Activated CD8-positive, alpha-beta memory T cell treated with anti-CD3 and anti-CD28 coated beads for 24 hours (primary cell): ENCODE measurements around the gene PTTG1IP.
A peak's percentile ranks its signal among the peaks of the same experiment; 100 is the strongest.

ENCODE experiments used
- DNase-seq: peaks from one replicate; pipeline ENCODE4 v3.0.0-alpha.2; 2020

PTTG1IP gene

GRCh38 chr21:44858291-44858690 lies 15.2 kb downstream of the PTTG1IP start:
- no peak for DNase-seq

DNA sequence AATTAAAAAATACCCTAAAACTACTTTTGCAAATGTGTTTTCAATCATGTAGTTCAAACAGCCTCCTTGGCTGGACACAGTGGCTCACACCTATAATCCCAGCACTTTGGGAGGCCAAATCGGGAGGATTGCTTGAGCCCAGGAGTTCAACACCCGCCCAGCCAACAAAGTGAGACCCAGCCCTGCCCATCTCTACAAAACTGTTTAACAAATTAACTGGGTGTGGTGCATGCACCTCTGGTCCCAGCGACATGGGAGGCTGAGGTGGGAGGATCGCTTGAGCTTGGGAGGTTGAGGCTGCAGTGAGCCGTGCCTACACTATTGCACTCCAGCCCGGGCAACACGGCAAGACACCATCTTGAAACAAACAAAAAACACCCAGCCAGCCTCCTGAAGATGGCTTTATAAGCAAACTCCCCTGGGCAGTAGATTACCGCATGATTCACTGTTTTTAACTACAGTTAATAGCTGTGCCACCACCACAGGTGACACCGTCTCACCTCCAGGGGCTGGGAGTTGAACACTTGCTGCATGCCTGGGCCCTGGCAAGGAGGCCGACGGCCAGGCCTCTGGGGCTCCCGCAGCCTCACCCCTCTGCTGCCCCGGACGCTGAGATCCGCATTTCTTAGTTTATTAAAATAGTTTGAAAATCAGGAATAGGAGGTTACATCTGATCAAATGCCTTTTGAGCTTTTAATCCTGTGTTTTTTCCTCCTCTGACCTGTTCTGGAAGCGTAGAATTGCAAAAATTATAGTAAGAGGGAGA lies 16.2 kb downstream of the PTTG1IP start:
- DNase-seq = no peak

GRCh38 chr21:44856131-44856530 lies 17.4 kb downstream of the PTTG1IP start:
- DNase-seq = no peak

DNA sequence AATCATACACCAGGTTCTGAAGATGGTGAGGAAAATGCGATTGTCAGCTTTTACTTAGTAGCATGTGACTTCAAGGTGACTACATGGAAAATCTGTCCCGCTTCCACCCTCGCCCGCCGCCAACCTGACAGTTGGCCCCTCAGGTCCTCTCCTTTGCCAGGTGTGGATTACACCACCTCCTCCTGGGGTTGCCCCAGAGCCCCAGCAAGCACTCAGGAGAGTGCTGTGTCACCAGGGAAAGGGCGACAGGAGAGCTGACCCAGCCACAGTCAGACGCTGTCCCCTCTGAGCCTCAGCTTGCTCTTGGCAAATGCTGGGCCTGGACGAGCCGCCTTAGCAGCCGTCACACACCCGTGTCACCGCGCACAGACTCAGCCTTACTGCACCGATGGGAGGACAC lies 17.9 kb downstream of the PTTG1IP start:
- no peak for DNase-seq

DNA sequence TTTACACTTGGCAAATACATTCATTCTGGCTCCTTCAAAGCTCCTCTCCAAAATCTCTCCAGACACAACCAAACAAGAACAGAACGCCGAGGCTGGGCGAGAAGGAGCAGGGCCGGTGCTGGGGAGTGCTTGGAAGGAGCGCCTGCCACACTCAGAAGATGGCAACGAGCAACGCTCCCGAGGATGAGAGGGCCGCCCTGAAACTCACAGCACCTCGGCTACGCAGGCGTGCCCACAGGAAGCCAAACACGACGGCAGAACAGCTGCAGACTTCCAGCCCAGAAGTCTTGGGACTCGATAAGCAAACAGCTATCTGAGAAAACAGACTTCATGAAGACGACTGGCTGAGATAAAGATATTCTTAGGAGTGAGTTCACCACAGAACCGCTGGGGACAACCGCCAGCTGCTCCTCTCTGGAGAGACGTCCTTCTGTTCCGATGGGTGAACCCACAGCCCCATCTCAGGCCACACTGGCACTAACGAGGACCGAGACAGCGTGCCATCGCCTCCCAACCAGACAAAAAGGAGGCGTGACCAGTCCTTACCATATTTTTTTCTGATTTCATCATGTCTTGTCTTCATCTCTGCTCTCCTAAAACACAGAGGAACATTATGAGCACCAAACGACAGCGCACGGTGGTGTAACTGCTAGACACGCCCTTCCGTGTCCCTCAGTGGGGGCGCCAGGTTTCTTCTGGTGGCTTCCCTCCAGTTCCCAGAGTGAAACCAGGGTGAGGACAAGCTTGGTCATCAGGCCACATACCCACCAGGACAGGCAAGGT lies 18.6 kb downstream of the PTTG1IP start:
- no peak for DNase-seq

DNA sequence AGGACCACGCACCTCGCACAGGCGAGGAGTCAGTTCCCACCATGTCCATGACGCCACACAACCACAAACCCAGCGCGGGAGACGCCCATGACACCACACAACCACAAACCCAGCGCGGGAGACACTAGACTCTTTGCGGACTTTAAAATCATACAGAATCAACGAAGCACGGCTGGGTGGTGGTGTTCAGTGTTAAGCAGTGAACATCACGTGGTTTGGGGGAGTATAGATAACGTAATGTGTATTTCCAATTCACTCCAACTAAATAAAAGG lies 19.2 kb downstream of the PTTG1IP start:
- DNase-seq = no peak

DNA sequence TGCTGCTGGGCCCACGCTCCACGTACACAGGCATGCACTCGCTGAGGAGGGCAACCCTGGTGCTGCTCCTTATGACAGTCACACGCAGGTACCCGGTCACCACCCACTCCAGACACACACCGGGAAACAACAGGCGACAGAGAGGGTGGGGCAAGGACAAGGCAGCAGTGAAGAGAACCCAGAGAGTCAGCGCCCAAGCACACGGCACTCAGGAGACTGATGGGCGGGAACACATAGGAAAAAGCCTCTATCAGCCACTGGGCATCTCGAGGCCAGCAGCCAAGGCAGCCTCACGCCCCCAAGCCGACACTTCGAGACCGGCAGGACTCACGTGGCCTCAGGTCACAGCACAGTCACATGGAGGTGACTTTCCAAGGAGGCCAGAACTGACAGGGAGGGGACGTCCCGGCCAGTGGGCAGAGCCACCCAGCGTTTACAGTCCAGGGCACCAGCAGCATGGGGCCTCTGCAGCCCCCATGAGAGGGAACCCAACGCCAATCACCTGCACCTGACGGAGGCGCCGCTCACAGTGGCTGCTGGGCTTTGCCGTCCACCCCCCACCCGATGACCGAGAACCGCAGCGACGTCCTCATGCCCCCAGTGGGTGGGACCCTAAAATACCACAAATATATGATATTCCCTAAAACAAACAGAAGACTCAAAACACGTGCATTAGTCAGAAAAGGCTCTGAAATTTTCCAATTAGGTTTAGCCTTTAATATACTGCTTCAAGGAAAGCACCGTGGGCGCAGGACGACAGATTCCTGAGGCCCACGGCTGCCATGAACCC lies 19.7 kb downstream of the PTTG1IP start:
- DNase-seq = no peak

DNA sequence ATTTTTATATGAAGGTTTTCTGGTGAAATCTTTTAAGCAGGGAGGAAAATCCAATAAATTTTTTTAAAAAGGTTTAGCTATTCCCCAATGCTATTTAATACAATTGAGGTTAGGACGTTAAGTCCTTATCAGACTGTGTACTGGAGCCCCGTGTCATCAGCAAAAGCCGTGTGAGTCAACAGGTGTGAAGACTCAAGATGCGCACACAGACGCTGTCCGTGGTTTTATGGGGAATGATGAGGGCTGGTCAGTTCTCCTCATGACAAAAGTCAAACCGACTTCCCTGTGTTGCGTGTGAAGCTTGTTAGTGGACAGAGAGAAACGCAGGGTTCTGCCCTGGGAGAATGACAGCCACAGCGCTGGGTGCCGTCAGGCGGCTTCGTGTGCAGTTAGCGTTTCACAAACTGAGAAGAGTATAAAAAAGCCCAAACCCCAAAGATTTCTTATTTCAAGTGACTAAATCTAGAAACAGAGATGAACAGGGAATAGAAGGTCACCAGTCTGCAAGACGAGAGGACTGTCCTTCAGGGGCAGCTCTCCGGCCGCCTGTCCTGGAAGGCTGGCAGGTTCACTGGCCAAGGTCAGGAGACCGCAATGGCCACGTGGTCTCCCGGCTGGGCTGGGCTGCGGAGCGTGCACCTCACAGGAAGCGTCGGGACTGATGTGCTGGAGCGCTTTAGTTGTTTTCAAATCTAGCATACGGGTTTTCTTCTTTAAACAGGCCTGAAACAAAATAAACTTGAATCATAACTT lies 22.4 kb downstream of the PTTG1IP start:
- DNase-seq = no peak

DNA sequence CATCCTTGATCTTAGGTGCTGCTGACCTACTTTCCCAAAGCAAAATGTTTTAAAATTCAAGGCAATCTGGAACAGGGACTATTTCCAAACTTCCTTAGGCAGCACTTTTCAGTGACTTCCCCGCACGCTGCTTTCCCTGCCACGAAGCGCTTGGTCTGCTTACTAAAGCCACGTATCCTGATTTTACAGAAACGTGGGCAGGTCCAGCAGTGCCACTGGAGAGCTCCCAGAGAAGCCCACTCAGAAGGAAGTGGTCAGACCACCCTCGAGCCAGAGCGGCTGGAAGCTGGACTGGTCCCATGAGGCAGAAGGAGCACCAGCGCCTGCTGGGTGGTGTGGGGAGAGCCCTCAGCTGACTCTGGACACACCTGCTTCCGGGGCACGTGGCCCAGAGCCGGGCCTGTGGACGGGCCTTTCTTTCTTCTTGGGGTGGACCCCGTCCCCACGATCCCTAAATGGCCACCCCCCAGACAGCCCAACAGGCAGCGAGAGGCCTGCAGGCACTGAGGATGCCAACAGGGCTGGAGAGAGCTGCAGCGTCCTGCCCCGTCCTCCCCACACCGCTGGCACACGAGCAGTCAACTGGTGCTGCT lies 23.2 kb downstream of the PTTG1IP start:
- DNase-seq = no peak

DNA sequence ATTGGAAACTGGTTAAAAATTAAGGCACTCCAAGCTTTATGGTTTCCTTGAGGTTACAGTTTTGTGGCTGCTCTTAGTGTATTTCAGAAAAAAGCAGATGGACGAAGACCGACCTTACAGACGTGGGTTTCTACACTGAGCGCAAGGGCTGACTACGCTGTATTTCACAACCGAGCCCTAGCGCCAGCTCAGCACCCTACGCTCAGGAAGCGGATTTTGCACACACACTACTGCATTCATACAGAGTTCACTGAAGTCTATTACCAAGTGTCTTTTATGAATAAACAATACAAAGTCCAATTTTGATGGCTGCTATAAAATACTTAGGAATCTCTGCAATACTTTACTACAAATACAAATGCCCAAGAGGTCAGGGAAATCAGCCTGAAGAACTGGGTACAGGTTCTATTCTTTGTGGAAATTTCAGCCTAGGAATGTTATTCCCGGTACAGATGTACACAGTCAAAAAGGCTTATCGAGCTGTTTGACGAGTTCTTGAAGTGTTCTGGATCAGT lies 23.8 kb downstream of the PTTG1IP start:
- no peak for DNase-seq

DNA sequence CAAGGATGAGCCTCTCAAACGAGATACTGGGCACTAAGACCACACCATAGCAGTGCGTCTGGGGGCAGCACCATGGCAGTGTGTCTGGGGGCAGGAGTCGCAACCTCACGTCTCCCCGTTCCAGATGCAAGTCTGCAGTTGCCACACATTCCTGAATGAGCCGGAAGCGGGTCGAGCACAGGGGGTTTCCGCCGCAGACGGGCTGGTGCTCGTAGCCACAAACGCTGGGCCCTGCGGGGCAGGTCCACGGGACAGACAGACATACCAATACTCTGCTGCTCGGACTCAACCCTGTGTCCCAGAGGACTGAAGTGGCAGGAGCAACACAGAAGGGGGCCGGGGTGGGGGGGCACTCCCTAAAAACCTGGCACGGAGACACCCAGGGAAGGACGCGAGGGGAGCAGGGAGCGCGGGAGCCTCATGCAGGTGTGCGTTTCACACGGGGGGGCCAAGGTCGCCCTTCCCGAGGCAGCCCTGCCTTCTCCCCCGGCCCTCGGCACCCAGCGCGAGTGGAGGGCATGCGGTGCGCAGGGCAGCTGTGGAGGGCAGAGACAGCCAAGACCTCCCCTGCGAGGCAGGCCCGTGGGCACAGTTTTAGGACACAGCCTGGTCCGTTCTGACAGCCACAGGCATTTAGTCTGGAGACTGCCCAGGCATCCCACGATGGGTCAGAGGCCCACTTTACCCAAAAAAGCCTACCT lies 24.5 kb downstream of the PTTG1IP start:
- DNase-seq = no peak

DNA sequence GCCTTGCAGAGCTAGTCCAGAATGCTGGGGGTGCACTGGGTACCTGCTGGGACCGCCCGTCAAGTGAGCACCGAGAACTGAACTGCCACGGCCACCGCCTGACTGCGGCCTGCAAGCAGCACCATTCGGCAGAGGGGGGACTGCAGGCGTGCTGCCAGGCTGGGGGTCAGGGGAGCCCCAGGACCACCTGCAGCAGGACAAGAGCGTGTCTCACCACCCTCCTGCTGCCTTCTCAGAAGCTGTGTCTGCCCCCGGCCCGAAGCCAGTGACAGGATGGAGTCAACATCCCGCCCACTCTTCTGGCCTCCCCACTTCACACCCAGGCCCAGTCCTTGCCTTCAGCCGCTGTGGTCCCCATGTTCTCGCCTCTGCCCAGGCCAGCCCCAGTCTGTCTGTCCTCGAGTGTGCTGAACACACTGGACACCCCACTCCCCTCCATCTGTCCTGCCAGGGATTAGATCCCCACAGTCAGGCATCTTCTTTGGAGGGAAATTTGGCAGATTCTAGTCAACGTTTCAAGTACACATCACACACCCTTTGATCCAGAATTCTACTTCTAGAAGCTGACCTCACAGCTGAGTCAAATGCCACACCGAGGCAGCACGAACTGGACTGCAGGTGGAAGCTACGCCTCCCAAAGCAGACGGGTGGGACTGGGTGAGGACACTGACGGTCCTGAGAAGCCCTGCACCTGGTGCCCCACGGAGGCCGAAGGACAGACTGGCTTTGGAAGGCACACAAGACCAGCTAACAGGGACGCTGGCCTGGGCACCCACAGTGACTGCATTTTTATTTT lies 26.0 kb downstream of the PTTG1IP start:
- no peak for DNase-seq

DNA sequence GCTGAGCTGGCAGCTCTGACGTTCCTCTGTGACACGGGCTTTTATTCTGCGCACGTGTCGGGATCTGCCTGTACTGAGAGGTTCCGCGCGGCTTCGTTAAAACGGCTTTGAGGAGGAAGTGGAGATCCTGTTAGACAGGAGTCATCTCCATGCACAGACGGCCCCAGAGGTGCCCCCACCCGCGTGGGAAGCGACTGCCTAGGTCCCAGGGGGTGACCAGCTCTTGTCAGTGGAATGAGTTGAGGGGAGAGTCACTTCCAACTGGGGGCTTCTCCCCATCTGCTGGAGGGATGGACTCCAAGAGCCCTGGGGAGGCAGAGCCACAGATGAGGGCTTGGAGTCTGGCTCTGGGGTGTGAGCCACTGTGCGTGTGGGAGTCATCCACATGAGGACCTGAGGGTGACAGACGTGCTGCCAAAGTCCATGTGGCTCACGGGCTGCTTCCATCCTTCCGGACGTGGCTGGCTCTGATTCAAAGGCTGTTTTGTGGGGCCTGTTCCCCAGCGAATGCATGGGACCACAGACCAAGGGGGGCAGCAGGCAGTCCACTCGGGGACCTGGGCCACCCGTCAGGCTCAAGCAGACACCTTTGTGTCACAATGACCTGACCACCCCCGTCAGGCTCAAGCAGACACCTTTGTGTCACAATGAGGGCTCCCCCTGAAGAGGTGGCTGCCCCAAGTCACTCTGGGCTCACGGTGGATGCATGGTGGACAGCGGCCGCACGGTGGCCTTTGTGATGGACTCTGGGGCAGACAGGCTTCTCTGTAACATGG lies 26.8 kb downstream of the PTTG1IP start:
- peak; percentile 73 for DNase-seq

GRCh38 chr21:44846224-44846484 lies 27.3 kb downstream of the PTTG1IP start:
- no peak for DNase-seq

- DNase-seq = peak; percentile 83
These were observed 27.9 kb downstream of the PTTG1IP start for GRCh38 chr21:44845418-44846223.

- DNase-seq = no peak
These were observed 29.2 kb downstream of the PTTG1IP start for GRCh38 chr21:44844256-44844655.

GRCh38 chr21:44842721-44843445 lies 30.6 kb downstream of the PTTG1IP start:
- DNase-seq = no peak

GRCh38 chr21:44842087-44842486 lies 31.4 kb downstream of the PTTG1IP start:
- no peak for DNase-seq

DNA sequence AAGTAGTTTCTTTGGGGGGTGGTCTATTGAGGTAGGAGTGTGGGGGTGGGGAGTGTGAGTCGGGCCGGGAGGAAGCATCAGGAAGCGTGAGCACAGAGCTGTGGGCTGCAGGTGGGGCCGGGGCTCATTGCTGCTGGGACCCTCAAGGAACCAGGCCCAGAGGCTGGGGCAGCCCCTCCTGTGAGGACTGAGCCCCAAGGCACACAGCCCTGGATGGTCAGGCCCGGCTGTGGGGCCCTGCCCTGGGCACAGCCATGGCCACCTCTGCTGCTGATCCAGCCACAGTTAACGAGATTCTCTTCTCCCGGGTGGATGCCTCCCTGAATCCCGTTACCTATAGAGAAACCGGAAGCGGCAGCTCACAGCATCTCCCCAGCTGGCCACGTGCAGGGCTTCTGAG lies 32.7 kb downstream of the PTTG1IP start:
- DNase-seq = no peak
